ENCODE results near the gene LZTS3. TPM values are rescaled to one million over a fixed set of nuclear protein-coding genes. Genes with fewer than 3 reads are reported as not detected.

LZTS3 gene
- total and polyA plus RNA-seq, 2 of the 13 experiments (the other 11 are each of a cell fraction or from before 2014, with no cell fraction given), result 10.1 to 31.3 TPM

GRCh38 chr20:3202965-3203314 lies 29.6 kb upstream of the LZTS3 start (continued):
- TF ChIP-seq NCOR1 (IDR thresholded peaks at IDR 0.05; ENCODE audit: borderline replicate concordance, low read length) (no peak), HIC2 (CRISPR knock-in tag; IDR thresholded peaks at IDR 0.05; ENCODE audit: low read depth) (no peak; the same call in 1 of the 2 replicates), ARID4A (CRISPR knock-in tag; IDR thresholded peaks at IDR 0.05; ENCODE audit: borderline replicate concordance) (no peak), ZNF337 (CRISPR knock-in tag; IDR thresholded peaks at IDR 0.05; ENCODE audit: borderline replicate concordance, low read depth) (no peak), CBX5 (CRISPR knock-in tag; IDR thresholded peaks at IDR 0.05; ENCODE audit: borderline replicate concordance) (no peak), ZBTB3 (CRISPR knock-in tag; IDR thresholded peaks at IDR 0.05; ENCODE audit: borderline replicate concordance, low read depth) (no peak), BRCA1 (CRISPR knock-in tag; IDR thresholded peaks at IDR 0.05) (no peak), SIX1 (CRISPR knock-in tag; IDR thresholded peaks at IDR 0.05; ENCODE audit: borderline replicate concordance) (no peak), RARG (CRISPR knock-in tag; IDR thresholded peaks at IDR 0.05; ENCODE audit: low read depth) (no peak), MLXIP (CRISPR knock-in tag; IDR thresholded peaks at IDR 0.05; ENCODE audit: borderline replicate concordance) (no peak), ZNF160 (CRISPR knock-in tag; IDR thresholded peaks at IDR 0.05) (0 out of 2 replicates have a peak, but pooled peaks have one; percentile 50), SCMH1 (CRISPR knock-in tag; IDR thresholded peaks at IDR 0.05; ENCODE audit: borderline replicate concordance) (no peak), HOXA5 (CRISPR knock-in tag; IDR thresholded peaks at IDR 0.05) (0 out of 2 replicates have a peak, but pooled peaks have one; percentile 18)
